Chondrocyte (in vitro differentiated cells): Measurements from ENCODE around the gene FXYD6. TPM values are rescaled to one million over a fixed set of nuclear protein-coding genes. Genes with fewer than 3 reads are reported as not detected.

Experiments
- DNase-seq: peaks from one replicate; pipeline ENCODE4 v3.0.0; 2021; ENCODE audit warnings: mixed read lengths, low spot score
- H3K27ac Mint-ChIP-seq: one replicate; pipeline ENCODE4 v1.8.0; 2021; ENCODE audit warnings: mild to moderate bottlenecking, moderate library complexity, mixed read lengths; ENCODE audit not compliant: unreplicated experiment
- H3K27me3 Mint-ChIP-seq: 2 replicates; pipeline ENCODE4 v1.8.0; 2021; ENCODE audit warnings: low read depth, mixed read lengths
- H3K36me3 Mint-ChIP-seq: 2 replicates; pipeline ENCODE4 v1.8.0; 2021; ENCODE audit warnings: low read depth, mixed read lengths
- H3K4me1 Mint-ChIP-seq: 2 replicates; pipeline ENCODE4 v1.8.0; 2021; ENCODE audit warnings: low read depth, mild to moderate bottlenecking, mixed read lengths
- H3K4me3 Mint-ChIP-seq: one replicate; pipeline ENCODE4 v1.8.0; 2021; ENCODE audit warnings: mild to moderate bottlenecking, moderate library complexity, mixed read lengths; ENCODE audit not compliant: unreplicated experiment
- H3K9me3 Mint-ChIP-seq: 2 replicates; pipeline ENCODE4 v1.8.0; 2021; ENCODE audit warnings: low read depth, mixed read lengths
- CTCF ChIP-seq: fragments of 200-600 bp; sonication (generic); IDR thresholded peaks from 2 replicates; pipeline ENCODE4 v1.5.0; 2021; ENCODE audit warnings: antibody characterized with exemption, mild to moderate bottlenecking, moderate library complexity
- total RNA-seq: library from RNA; stranded (reverse); gene quantifications from 3 replicates; pipeline ENCODE4 v1.2.1, GENCODE V29; 2021

Gene FXYD6
- total RNA-seq, 1 donor from 2014 or later, result 2.8 TPM

DNA sequence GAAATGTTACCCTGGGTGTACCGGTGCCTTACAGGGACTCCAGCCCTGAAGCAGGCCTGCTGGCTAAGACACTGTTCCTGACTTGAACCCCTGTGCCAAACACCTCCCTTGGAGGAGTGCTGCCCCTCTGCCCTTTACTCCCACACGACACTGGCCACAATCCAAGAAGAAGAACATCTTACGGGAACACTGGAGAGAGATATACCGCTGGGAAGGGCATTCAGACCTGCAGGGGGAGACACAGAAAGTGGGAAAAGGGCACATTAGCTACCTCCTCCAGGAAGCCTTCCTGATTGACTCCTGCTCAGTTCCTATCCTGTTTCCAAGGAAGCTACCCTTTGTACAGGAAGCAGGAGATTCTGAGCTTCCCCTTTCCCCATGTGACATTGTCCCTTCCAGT, 34.1 kb upstream of the FXYD6 start:
- no peak overlapping the region for H3K27ac Mint-ChIP-seq
- H3K4me1 Mint-ChIP-seq, result peaks cover 19% of the 10 kb centered on the region
- no peak for TF ChIP-seq CTCF
- no peak overlapping the region for H3K4me3 Mint-ChIP-seq
- H3K36me3 Mint-ChIP-seq, result no peaks in the 10 kb centered on the region
- no peak for DNase-seq
- peaks cover 17% of the 10 kb centered on the region for H3K27me3 Mint-ChIP-seq
- H3K9me3 Mint-ChIP-seq, result no peaks in the 10 kb centered on the region

GRCh38 chr11:117909611-117910382, 33.3 kb upstream of the FXYD6 start:
- peaks cover 11% of the 10 kb centered on the region for H3K27me3 Mint-ChIP-seq
- no peaks in the 10 kb centered on the region for H3K36me3 Mint-ChIP-seq
- no peak for DNase-seq
- H3K9me3 Mint-ChIP-seq, result no peaks in the 10 kb centered on the region
- H3K27ac Mint-ChIP-seq, result no peak overlapping the region
- no peak for TF ChIP-seq CTCF
- no peak overlapping the region for H3K4me3 Mint-ChIP-seq
- H3K4me1 Mint-ChIP-seq, result peaks cover 19% of the 10 kb centered on the region

DNA sequence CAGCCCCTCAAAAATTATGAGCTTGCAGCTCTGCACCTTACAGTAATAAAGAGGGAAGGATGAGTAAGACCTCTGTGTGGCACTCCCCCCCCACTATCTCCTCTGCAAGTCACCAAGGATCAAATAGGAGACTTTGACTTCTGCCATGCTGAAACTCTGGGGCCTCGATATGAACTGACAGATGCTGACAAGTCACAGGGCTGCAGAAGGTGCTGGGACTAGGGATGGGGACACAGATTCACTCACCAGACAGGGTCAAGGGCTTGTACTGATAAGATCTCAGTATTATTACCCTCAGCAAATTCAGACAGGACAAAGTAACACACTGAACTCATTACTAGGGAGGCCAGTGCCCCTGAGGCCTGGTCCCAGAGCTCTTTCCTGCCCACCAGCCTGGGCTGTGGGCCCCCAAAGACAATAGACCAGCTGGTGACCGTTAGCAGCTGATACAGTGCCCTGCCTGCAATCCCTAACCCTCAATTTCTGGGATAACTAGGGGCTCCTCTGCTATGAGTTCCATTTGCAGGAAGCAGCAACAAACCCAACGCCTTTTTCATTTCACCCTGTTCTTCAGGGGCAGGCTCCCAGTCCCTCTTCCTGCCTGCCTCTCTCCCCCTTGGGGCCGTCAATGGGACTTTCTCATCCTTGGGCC, 32.6 kb upstream of the FXYD6 start:
- DNase-seq, result no peak
- Mint-ChIP-seq H3K36me3 (no peaks in the 10 kb centered on the region), H3K27ac (no peak overlapping the region), H3K4me3 (no peak overlapping the region), H3K9me3 (no peaks in the 10 kb centered on the region), H3K4me1 (peaks cover 19% of the 10 kb centered on the region), H3K27me3 (peaks cover 5% of the 10 kb centered on the region)
- TF ChIP-seq CTCF, result no peak

GRCh38 chr11:117908109-117908895, 31.8 kb upstream of the FXYD6 start:
- Mint-ChIP-seq H3K27ac (no peak overlapping the region), H3K36me3 (no peaks in the 10 kb centered on the region)

More at GRCh38 chr11:117908109-117908895, 31.8 kb upstream of the FXYD6 start:
- DNase-seq, result no peak
- no peaks in the 10 kb centered on the region for H3K9me3 Mint-ChIP-seq
- no peak for TF ChIP-seq CTCF
- peaks cover 19% of the 10 kb centered on the region for H3K4me1 Mint-ChIP-seq
- H3K4me3 Mint-ChIP-seq, result no peak overlapping the region
- H3K27me3 Mint-ChIP-seq, result peaks cover 3% of the 10 kb centered on the region
